ENCODE measurements around the gene MAP3K14.

DNA sequence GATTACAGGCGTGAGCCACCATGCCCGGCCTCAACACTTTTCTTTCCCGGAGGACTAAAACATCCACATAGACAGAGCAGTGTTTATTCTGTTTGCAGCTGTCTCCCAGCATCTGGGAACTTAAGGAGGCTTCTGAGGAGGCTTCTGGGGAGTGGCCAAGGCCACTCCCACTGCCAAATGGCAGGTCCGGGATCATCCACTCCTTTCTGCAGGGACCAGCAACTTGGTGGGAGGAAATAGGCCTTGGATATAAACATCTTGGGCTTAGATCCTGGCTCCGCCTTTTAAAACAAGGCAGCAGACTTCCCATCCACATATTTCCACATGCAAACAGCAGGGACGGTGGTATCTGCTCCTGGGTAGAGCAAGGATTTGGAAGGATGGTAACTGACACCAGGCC, 40.8 kb downstream of the MAP3K14 start:
- TF ChIP-seq SP1 (IDR thresholded peaks at IDR 0.05; ENCODE audit: low read depth, low read length) (no peak), FOXK2 (IDR thresholded peaks at IDR 0.05) (no peak), POLR2A (IDR thresholded peaks at IDR 0.05; ENCODE audit: low read depth, low read length) (no peak), CHD2 (IDR thresholded peaks at IDR 0.05; ENCODE audit: borderline replicate concordance, low read depth, low read length) (no peak), MEF2A (IDR thresholded peaks at IDR 0.05; ENCODE audit: insufficient read depth, low read depth, low read length) (no peak)
- TF ChIP-seq, protein P1, sequence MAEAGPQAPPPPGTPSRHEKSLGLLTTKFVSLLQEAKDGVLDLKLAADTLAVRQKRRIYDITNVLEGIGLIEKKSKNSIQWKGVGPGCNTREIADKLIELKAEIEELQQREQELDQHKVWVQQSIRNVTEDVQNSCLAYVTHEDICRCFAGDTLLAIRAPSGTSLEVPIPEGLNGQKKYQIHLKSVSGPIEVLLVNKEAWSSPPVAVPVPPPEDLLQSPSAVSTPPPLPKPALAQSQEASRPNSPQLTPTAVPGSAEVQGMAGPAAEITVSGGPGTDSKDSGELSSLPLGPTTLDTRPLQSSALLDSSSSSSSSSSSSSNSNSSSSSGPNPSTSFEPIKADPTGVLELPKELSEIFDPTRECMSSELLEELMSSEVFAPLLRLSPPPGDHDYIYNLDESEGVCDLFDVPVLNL (IDR thresholded peaks at IDR 0.05; ENCODE audit: low read depth, low read length) = no peak
- TF ChIP-seq, protein P2, sequence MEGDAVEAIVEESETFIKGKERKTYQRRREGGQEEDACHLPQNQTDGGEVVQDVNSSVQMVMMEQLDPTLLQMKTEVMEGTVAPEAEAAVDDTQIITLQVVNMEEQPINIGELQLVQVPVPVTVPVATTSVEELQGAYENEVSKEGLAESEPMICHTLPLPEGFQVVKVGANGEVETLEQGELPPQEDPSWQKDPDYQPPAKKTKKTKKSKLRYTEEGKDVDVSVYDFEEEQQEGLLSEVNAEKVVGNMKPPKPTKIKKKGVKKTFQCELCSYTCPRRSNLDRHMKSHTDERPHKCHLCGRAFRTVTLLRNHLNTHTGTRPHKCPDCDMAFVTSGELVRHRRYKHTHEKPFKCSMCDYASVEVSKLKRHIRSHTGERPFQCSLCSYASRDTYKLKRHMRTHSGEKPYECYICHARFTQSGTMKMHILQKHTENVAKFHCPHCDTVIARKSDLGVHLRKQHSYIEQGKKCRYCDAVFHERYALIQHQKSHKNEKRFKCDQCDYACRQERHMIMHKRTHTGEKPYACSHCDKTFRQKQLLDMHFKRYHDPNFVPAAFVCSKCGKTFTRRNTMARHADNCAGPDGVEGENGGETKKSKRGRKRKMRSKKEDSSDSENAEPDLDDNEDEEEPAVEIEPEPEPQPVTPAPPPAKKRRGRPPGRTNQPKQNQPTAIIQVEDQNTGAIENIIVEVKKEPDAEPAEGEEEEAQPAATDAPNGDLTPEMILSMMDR (IDR thresholded peaks at IDR 0.05 in 2 of 3, conservative IDR thresholded peaks at IDR 0.05 in 1 of 3; ENCODE audit: control insufficient read depth in 2 of 3, extremely low read depth in 1 of 3, insufficient read depth in 1 of 3, low read depth in 3 of 3, low read length in 3 of 3) = no peak
- TF ChIP-seq, protein P3, sequence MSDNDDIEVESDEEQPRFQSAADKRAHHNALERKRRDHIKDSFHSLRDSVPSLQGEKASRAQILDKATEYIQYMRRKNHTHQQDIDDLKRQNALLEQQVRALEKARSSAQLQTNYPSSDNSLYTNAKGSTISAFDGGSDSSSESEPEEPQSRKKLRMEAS (IDR thresholded peaks at IDR 0.05; ENCODE audit: low read depth, low read length) = no peak
- TF ChIP-seq, protein P4, sequence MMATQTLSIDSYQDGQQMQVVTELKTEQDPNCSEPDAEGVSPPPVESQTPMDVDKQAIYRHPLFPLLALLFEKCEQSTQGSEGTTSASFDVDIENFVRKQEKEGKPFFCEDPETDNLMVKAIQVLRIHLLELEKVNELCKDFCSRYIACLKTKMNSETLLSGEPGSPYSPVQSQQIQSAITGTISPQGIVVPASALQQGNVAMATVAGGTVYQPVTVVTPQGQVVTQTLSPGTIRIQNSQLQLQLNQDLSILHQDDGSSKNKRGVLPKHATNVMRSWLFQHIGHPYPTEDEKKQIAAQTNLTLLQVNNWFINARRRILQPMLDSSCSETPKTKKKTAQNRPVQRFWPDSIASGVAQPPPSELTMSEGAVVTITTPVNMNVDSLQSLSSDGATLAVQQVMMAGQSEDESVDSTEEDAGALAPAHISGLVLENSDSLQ (IDR thresholded peaks at IDR 0.05) = no peak

All from GM12878 (cell line).